A673 (cell line): ENCODE measurements around the gene SART3.

ENCODE experiments used
- CTCF ChIP-seq: fragments of 300-800, 200-600 bp; sonication (generic); conservative IDR thresholded peaks from 2 replicates; pipeline ENCODE4 v1.5.1; 2017; ENCODE audit warnings: low read depth, mild to moderate bottlenecking, antibody characterized with exemption, low read length, moderate library complexity, mixed read lengths
- EZH2 ChIP-seq: fragments of 200-600 bp; sonication (generic); IDR thresholded peaks from 2 replicates; pipeline ENCODE4 v1.6.1; 2017; ENCODE audit warnings: borderline replicate concordance, low read depth, mild to moderate bottlenecking, mixed read lengths, antibody characterized with exemption, low read length; ENCODE audit not compliant: poor library complexity, severe bottlenecking

- TF ChIP-seq CTCF (no peak), EZH2 (no peak)
These were observed 45.1 kb downstream of the SART3 start for GRCh38 chr12:108515916-108516315.
